ENCODE data around the gene NXF3.

The NXF3 gene

DNA sequence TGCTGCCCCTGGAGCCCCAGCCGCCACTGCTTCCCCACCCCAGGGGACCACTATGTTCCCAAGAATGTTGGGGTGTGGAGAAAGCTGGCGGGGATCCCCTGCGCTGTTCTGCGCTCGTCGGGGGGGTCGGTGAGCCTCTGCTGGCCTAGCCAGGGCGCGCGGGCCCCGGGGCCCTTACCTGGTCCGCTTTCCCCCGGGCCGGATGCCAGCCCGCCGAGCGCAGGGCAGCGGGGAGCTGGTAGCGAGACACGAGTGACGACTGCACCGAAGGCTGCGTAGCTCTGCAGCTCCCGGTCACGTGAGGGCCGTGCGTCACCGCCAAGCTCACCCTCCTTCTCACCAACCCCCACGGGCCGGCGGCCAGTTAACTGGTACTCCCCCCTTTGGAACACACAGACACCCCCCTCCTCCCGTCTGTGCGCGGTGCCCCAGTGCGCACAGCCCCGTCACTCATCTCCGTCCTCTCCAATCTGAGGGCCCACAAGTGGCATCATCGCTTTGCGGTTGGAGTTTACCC, 29.0 kb downstream of the NXF3 start, which contains the start of gene BEX1:
Gene BEX1 (minus strand): TSS at position 254 of the 517 bp plus-strand sequence. CDS start 897 bp downstream, outside the sequence.
- no peak within 1 kb of the TSS for H2AFZ ChIP-seq (ENCODE audit: low read length)
- H3K4me2 ChIP-seq (ENCODE audit: low read length), result no peak within 1 kb of the TSS
- no peaks in the 10 kb centered on the region for H3K9me3 ChIP-seq (ENCODE audit: low read length)
- no peaks in the 10 kb centered on the region for H3K4me1 ChIP-seq (ENCODE audit: insufficient read depth, low read length, severe bottlenecking)
- no peaks in the 10 kb centered on the region for H3K9me2 ChIP-seq (ENCODE audit: low read depth, low read length)
- H3K27me3 ChIP-seq (ENCODE audit: insufficient read depth, low read length), result no peaks in the 10 kb centered on the region
- H3F3A ChIP-seq (ENCODE audit: insufficient read depth, low read length), result no peaks in the 10 kb centered on the region
- H3K36me3 ChIP-seq (ENCODE audit: insufficient read depth, low read length), result no peaks in the 10 kb centered on the region
- no peak within 1 kb of the TSS for H3K4me3 ChIP-seq (ENCODE audit: low read depth, low read length, poor library complexity, severe bottlenecking)
- TF ChIP-seq CTCF (IDR thresholded peaks at IDR 0.05; ENCODE audit: low read length), result no peak
- no peak for TF ChIP-seq EZH2 (IDR thresholded peaks at IDR 0.05; ENCODE audit: borderline replicate concordance, low read length)
- no peaks in the 10 kb centered on the region for H4K20me1 ChIP-seq (ENCODE audit: insufficient read depth, low read length)
- H3K27ac ChIP-seq (ENCODE audit: low read depth, low read length, poor library complexity, severe bottlenecking), result no peak within 1 kb of the TSS
- H3K9ac ChIP-seq (ENCODE audit: low read length), result no peak within 1 kb of the TSS
- no peaks in the 10 kb centered on the region for H3K79me2 ChIP-seq (ENCODE audit: insufficient read depth, low read length)

DNA sequence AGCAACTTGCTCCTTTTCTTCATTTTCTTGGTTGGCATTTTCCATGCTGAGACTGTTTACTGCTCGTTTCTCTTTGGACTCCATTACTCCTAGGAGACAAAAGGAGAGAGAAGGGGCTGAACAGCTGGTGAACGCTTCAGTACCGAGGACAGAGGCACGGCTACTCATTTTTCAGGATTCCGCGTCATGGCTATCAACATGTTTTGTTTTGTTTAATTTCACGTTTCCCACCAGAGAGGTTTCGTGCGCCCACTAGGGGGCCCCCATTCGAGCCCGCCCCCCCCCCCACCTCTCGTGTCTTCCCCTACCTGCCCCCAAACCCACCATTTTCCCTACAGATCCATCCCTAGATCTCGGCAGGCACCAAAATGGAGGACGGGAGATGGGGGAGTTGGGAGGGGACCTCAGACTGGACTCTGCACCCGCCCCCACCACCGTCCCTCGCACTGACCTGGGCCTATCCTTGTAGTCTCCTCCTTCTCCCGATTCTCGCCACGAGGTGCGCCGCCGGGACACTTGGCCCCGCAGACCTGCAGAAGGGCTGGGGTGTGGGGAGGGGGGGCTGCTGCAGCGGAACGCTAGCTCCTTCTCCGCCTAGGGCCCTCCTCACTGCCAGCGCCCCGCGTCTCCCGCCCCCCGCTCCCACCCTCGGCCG, 29.6 kb downstream of the NXF3 start:
- H3K27ac ChIP-seq (ENCODE audit: low read depth, low read length, poor library complexity, severe bottlenecking), result no peak overlapping the region
- no peaks in the 10 kb centered on the region for H3K36me3 ChIP-seq (ENCODE audit: insufficient read depth, low read length)
- H3K4me2 ChIP-seq (ENCODE audit: low read length), result no peak overlapping the region
- no peaks in the 10 kb centered on the region for H4K20me1 ChIP-seq (ENCODE audit: insufficient read depth, low read length)
- H3K4me1 ChIP-seq (ENCODE audit: insufficient read depth, low read length, severe bottlenecking), result no peaks in the 10 kb centered on the region
- no peaks in the 10 kb centered on the region for H3F3A ChIP-seq (ENCODE audit: insufficient read depth, low read length)
- H2AFZ ChIP-seq (ENCODE audit: low read length), result no peak overlapping the region
- H3K79me2 ChIP-seq (ENCODE audit: insufficient read depth, low read length), result no peaks in the 10 kb centered on the region
- no peak overlapping the region for H3K4me3 ChIP-seq (ENCODE audit: low read depth, low read length, poor library complexity, severe bottlenecking)
- H3K9me2 ChIP-seq (ENCODE audit: low read depth, low read length), result no peaks in the 10 kb centered on the region
- no peaks in the 10 kb centered on the region for H3K27me3 ChIP-seq (ENCODE audit: insufficient read depth, low read length)
- no peak overlapping the region for H3K9ac ChIP-seq (ENCODE audit: low read length)
- no peak for TF ChIP-seq CTCF (IDR thresholded peaks at IDR 0.05; ENCODE audit: low read length)
- TF ChIP-seq EZH2 (IDR thresholded peaks at IDR 0.05; ENCODE audit: borderline replicate concordance, low read length), result no peak
- no peaks in the 10 kb centered on the region for H3K9me3 ChIP-seq (ENCODE audit: low read length)

DNA sequence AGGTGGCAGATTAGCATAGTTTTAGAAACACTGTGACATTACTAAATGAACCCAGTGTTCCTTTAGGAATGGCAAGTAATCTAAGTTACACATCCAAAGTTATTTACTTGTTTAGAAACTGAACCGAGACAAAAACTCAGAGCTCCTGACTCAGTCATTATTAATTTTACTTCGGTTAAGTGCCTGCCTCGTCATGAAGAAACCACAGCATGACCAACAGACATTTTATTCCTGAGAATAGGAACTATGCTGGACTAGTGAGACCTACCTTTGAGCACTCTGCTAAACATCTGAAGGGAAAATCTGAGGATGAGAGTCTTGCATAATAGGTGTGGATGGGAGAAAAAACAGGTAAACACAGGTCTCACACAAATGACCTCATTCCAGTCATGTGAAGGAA, 31.5 kb downstream of the NXF3 start:
- H2AFZ ChIP-seq (ENCODE audit: low read length), result no peak overlapping the region
- no peak overlapping the region for H3K4me2 ChIP-seq (ENCODE audit: low read length)
- no peak overlapping the region for H3K4me3 ChIP-seq (ENCODE audit: low read depth, low read length, poor library complexity, severe bottlenecking)
- no peaks in the 10 kb centered on the region for H3K36me3 ChIP-seq (ENCODE audit: insufficient read depth, low read length)
- TF ChIP-seq EZH2 (IDR thresholded peaks at IDR 0.05; ENCODE audit: borderline replicate concordance, low read length) (no peak), CTCF (IDR thresholded peaks at IDR 0.05; ENCODE audit: low read length) (no peak)
- H3K9ac ChIP-seq (ENCODE audit: low read length), result no peak overlapping the region
- no peak overlapping the region for H3K27ac ChIP-seq (ENCODE audit: low read depth, low read length, poor library complexity, severe bottlenecking)
- no peaks in the 10 kb centered on the region for H3K27me3 ChIP-seq (ENCODE audit: insufficient read depth, low read length)
- H3K79me2 ChIP-seq (ENCODE audit: insufficient read depth, low read length), result no peaks in the 10 kb centered on the region
- H3K9me3 ChIP-seq (ENCODE audit: low read length), result no peaks in the 10 kb centered on the region
- no peaks in the 10 kb centered on the region for H3F3A ChIP-seq (ENCODE audit: insufficient read depth, low read length)
- no peaks in the 10 kb centered on the region for H4K20me1 ChIP-seq (ENCODE audit: insufficient read depth, low read length)
- H3K9me2 ChIP-seq (ENCODE audit: low read depth, low read length), result no peaks in the 10 kb centered on the region
- H3K4me1 ChIP-seq (ENCODE audit: insufficient read depth, low read length, severe bottlenecking), result no peaks in the 10 kb centered on the region
